A673 (cell line): ENCODE data around the gene TRAPPC14. TPM values are rescaled to one million over a fixed set of nuclear protein-coding genes. Genes with fewer than 3 reads are reported as not detected.

ENCODE experiments used
- BruUV-seq: library from RNA; stranded (reverse); fragments of 400-500 nt; replicated peaks from 2 replicates; lab custom pipeline; 2021; lab: Mats Ljungman, UMichigan
- CTCF ChIA-PET: fragments of 300-600 bp; sonication (Branson Sonifier 250); formaldehyde crosslinking; loops from one replicate; lab custom pipeline; 2022; ENCODE audit warnings: antibody characterized with exemption; lab: Charles Lee
- POLR2A ChIA-PET: fragments of 300-600 bp; sonication (Branson Sonifier 250); formaldehyde crosslinking; loops from one replicate; lab custom pipeline; 2022; ENCODE audit warnings: antibody characterized with exemption; ENCODE audit not compliant: low non-redundant PET; lab: Charles Lee
- DNase-seq: peaks from one replicate; pipeline ENCODE4 v3.0.0-alpha.2; 2015; ENCODE audit warnings: low spot score
- H3K27ac ChIP-seq: fragments of 200-600 bp; sonication (generic); 2 replicates; pipeline ENCODE4 v1.5.1; 2016; ENCODE audit warnings: mixed run types, low read depth, mild to moderate bottlenecking, mixed read lengths, antibody characterized with exemption, low read length; ENCODE audit not compliant: poor library complexity, severe bottlenecking
- H3K27me3 ChIP-seq: fragments of 200-600 bp; sonication (generic); replicated peaks from 2 replicates; pipeline ENCODE4 v1.6.1; 2017; ENCODE audit warnings: mixed run types, low read depth, mild to moderate bottlenecking, mixed read lengths, antibody characterized with exemption, low read length; ENCODE audit not compliant: insufficient read depth, poor library complexity
- H3K36me3 ChIP-seq: fragments of 200-600 bp; sonication (generic); 2 replicates; pipeline ENCODE4 v1.6.1; 2016; ENCODE audit warnings: mixed run types, mild to moderate bottlenecking, mixed read lengths, antibody characterized with exemption, low read length; ENCODE audit not compliant: insufficient read depth, poor library complexity, severe bottlenecking
- H3K4me1 ChIP-seq: fragments of 200-600 bp; sonication (generic); 2 replicates; pipeline ENCODE4 v1.6.1; 2017; ENCODE audit warnings: mixed run types, mild to moderate bottlenecking, mixed read lengths, antibody characterized with exemption, low read length; ENCODE audit not compliant: insufficient read depth, poor library complexity, severe bottlenecking
- H3K4me3 ChIP-seq: fragments of 200-600 bp; sonication (generic); 2 replicates; pipeline ENCODE4 v1.5.1; 2016; ENCODE audit warnings: low read depth, mixed run types, mild to moderate bottlenecking, mixed read lengths, low read length; ENCODE audit not compliant: poor library complexity, severe bottlenecking
- H3K9me3 ChIP-seq: fragments of 200-600 bp; sonication (generic); 2 replicates; pipeline ENCODE4 v1.6.1; 2016; ENCODE audit warnings: mixed run types, low read depth, mild to moderate bottlenecking, mixed read lengths, antibody characterized with exemption, low read length; ENCODE audit not compliant: poor library complexity, severe bottlenecking
- CTCF ChIP-seq: fragments of 300-800, 200-600 bp; sonication (generic); conservative IDR thresholded peaks from 2 replicates; pipeline ENCODE4 v1.5.1; 2017; ENCODE audit warnings: low read depth, mild to moderate bottlenecking, antibody characterized with exemption, low read length, moderate library complexity, mixed read lengths
- EZH2 ChIP-seq: fragments of 200-600 bp; sonication (generic); IDR thresholded peaks from 2 replicates; pipeline ENCODE4 v1.6.1; 2017; ENCODE audit warnings: borderline replicate concordance, low read depth, mild to moderate bottlenecking, mixed read lengths, antibody characterized with exemption, low read length; ENCODE audit not compliant: poor library complexity, severe bottlenecking
- intact Hi-C: fragments of 100-400 bp; cut with micrococcal nuclease; formaldehyde crosslinking; loops from one replicate; pipeline ENCODE4 v1.10.0; 2022; ENCODE audit not compliant: unreplicated experiment
- total RNA-seq: library from RNA; stranded (reverse); gene quantifications from 2 replicates; pipeline ENCODE4 v1.2.3, GENCODE V29; 2021

TRAPPC14 gene
- total RNA-seq, 1 experiment from 2014 or later = 22.6 TPM

GRCh38 chr7:100142461-100142860, 16.1 kb downstream of the TRAPPC14 start:
- intact Hi-C loops = no loop called here
- Histone ChIP-seq H3K36me3 (no peaks in the 10 kb centered on the region), H3K9me3 (no peaks in the 10 kb centered on the region), H3K4me1 (no peaks in the 10 kb centered on the region), H3K4me3 (no peak overlapping the region), H3K27me3 (no peaks in the 10 kb centered on the region), H3K27ac (no peak overlapping the region)
- no peak for TF ChIP-seq EZH2
- TF ChIP-seq CTCF = no peak
- no peak for DNase-seq
- BruUV-seq = no TSS peak
- ChIA-PET CTCF (no interaction called here), POLR2A (no interaction called here)

GRCh38 chr7:100141555-100141949, 17.0 kb downstream of the TRAPPC14 start:
- Histone ChIP-seq H3K4me1 (no peaks in the 10 kb centered on the region), H3K27me3 (no peaks in the 10 kb centered on the region), H3K4me3 (no peak overlapping the region), H3K9me3 (no peaks in the 10 kb centered on the region), H3K36me3 (no peaks in the 10 kb centered on the region), H3K27ac (no peak overlapping the region)
- TF ChIP-seq CTCF (no peak), EZH2 (no peak)
- ChIA-PET CTCF (no interaction called here), POLR2A (no interaction called here)
- no TSS peak for BruUV-seq
- no peak for DNase-seq
- intact Hi-C loops = no loop called here

GRCh38 chr7:100137851-100138760, 20.4 kb downstream of the TRAPPC14 start:
- DNase-seq = no peak
- H3K9me3 ChIP-seq = no peaks in the 10 kb centered on the region
- no peaks in the 10 kb centered on the region for H3K27me3 ChIP-seq
- H3K36me3 ChIP-seq = no peaks in the 10 kb centered on the region
- no peak overlapping the region for H3K4me3 ChIP-seq
- ChIA-PET POLR2A (no interaction called here), CTCF (no interaction called here)
- BruUV-seq = no TSS peak
- H3K4me1 ChIP-seq = no peaks in the 10 kb centered on the region
- intact Hi-C loops = no loop called here
- no peak for TF ChIP-seq CTCF
- TF ChIP-seq EZH2 = no peak
- H3K27ac ChIP-seq = no peak overlapping the region
